RWPE1 (cell line): ENCODE data around the gene HOXD9.
A peak's percentile ranks its signal among the peaks of the same experiment; 100 is the strongest.

Experiments
- CTCF ChIA-PET: fragments of 350-600 bp; sonication (Branson Sonifier 250); formaldehyde crosslinking; extraction: SDS; loops from one replicate; lab custom pipeline; 2021; lab: Yijun Ruan, JAX
- POLR2A ChIA-PET: fragments of 400-600 bp; formaldehyde crosslinking; extraction: SDS; loops from one replicate; lab custom pipeline; 2020; ENCODE audit warnings: antibody characterized with exemption; ENCODE audit not compliant: low non-redundant PET; lab: Yijun Ruan, JAX
- DNase-seq: peaks from one replicate; pipeline ENCODE4 v3.0.0; 2012; ENCODE audit warnings: low spot score
- H3K27ac ChIP-seq: fragments of 450-650 bp; 2 replicates; pipeline ENCODE4 v1.5.1; 2017
- CTCF ChIP-seq: fragments of 450-650 bp; conservative IDR thresholded peaks from 2 replicates; pipeline ENCODE4 v1.5.1; 2017; ENCODE audit warnings: low read depth, mild to moderate bottlenecking

The HOXD9 gene

GRCh38 chr2:176096986-176097819, 25.3 kb upstream of the HOXD9 start:
- peak overlapping the region; percentile 68 for H3K27ac ChIP-seq
- peak; percentile 71 for DNase-seq
- CTCF ChIA-PET: interaction anchor here (0.6 to 2.6 kb wide), 21 partner anchors 9 to 1843 kb away, joined by 3 to 16 read pairs (median 4); no protein-coding TSS in a partner anchor
- peak; percentile 91 for TF ChIP-seq CTCF
- POLR2A ChIA-PET: interaction anchor here (0.9 kb wide), 1 partner anchor 9 kb away, joined by 4 read pairs; the partner anchor contains the start of gene HOXD11

GRCh38 chr2:176097820-176098365, 24.6 kb upstream of the HOXD9 start:
- no peak for DNase-seq
- CTCF ChIA-PET: interaction anchor here (0.6 to 2.6 kb wide), 18 partner anchors 9 to 1404 kb away, joined by 3 to 16 read pairs (median 4); no protein-coding TSS in a partner anchor
- H3K27ac ChIP-seq: peak overlapping the region; percentile 68
- POLR2A ChIA-PET: interaction anchor here (0.9 kb wide), 1 partner anchor 9 kb away, joined by 4 read pairs; the partner anchor contains the start of gene HOXD11
- peak; percentile 46 for TF ChIP-seq CTCF

GRCh38 chr2:176098366-176099158, 24.0 kb upstream of the HOXD9 start:
- DNase-seq: no peak
- no peak overlapping the region for H3K27ac ChIP-seq
- TF ChIP-seq CTCF: no peak
- POLR2A ChIA-PET: no interaction called here
- CTCF ChIA-PET: interaction anchor here (0.6 to 2.0 kb wide), 7 partner anchors 10 to 847 kb away, joined by 3 to 10 read pairs (median 6); no protein-coding TSS in a partner anchor

- CTCF ChIA-PET: no interaction called here
These were observed 23.3 kb upstream of the HOXD9 start for GRCh38 chr2:176099159-176099727.

GRCh38 chr2:176099728-176100546, 22.6 kb upstream of the HOXD9 start, which contains the start of gene HOXD12:
Gene HOXD12, plus strand, starts transcription at chr2:176099795. Its CDS starts 7 bp downstream, at chr2:176099802.
- DNase-seq: no peak
- ChIA-PET POLR2A (no interaction called here), CTCF (interaction anchor here (0.7 kb wide), 1 partner anchor 1659 kb away, joined by 3 read pairs; no protein-coding TSS in a partner anchor)
- no peak for TF ChIP-seq CTCF
- no peak within 1 kb of the TSS for H3K27ac ChIP-seq

More at GRCh38 chr2:176099159-176099727, 23.3 kb upstream of the HOXD9 start:
- POLR2A ChIA-PET: no interaction called here
- no peak overlapping the region for H3K27ac ChIP-seq
- DNase-seq: no peak
- TF ChIP-seq CTCF: no peak
